ENCODE results near the gene KIR3DL2. TPM values are rescaled to one million over a fixed set of nuclear protein-coding genes. Genes with fewer than 3 reads are reported as not detected.
A peak's percentile ranks its signal among the peaks of the same experiment; 100 is the strongest.
"Not testable (repeated sequence)": the region's sequence is repeated elsewhere in the genome, so short reads cannot be mapped to it uniquely, and the experiment has no call there.

The KIR3DL2 gene
- total RNA-seq, 1 experiment from 2014 or later, result not detected

GRCh38 chr19:54899646-54900045 lies 49.4 kb downstream of the KIR3DL2 start:
- H3K27me3 ChIP-seq, H3K36me3 ChIP-seq, H3K9me3 ChIP-seq, H3K4me3 ChIP-seq, DNase-seq: not testable (repeated sequence)

- DNase-seq, result peak; percentile 61
- H3K4me3 ChIP-seq, H3K27me3 ChIP-seq, H3K36me3 ChIP-seq, H3K9me3 ChIP-seq: not testable (repeated sequence)
Observed at GRCh38 chr19:54901153-54901552, 50.9 kb downstream of the KIR3DL2 start.

- Histone ChIP-seq H3K9me3 (no peaks in the 10 kb centered on the region), H3K36me3 (no peaks in the 10 kb centered on the region), H3K4me3 (no peak overlapping the region), H3K27me3 (no peaks in the 10 kb centered on the region)
- DNase-seq, result no peak
Observed at GRCh38 chr19:54902061-54902460, 51.8 kb downstream of the KIR3DL2 start.

GRCh38 chr19:54903303-54903702 lies 53.1 kb downstream of the KIR3DL2 start:
- H3K27me3 ChIP-seq, result no peaks in the 10 kb centered on the region
- no peak for DNase-seq
- no peaks in the 10 kb centered on the region for H3K36me3 ChIP-seq
- H3K9me3 ChIP-seq, result no peaks in the 10 kb centered on the region
- no peak overlapping the region for H3K4me3 ChIP-seq

GRCh38 chr19:54904261-54904660 lies 54.0 kb downstream of the KIR3DL2 start:
- not testable (repeated sequence) for H3K27me3 ChIP-seq, H3K36me3 ChIP-seq, H3K4me3 ChIP-seq, H3K9me3 ChIP-seq, DNase-seq

- no peaks in the 10 kb centered on the region for H3K27me3 ChIP-seq
- H3K36me3 ChIP-seq, result no peaks in the 10 kb centered on the region
- no peaks in the 10 kb centered on the region for H3K9me3 ChIP-seq
- no peak for DNase-seq
- no peak overlapping the region for H3K4me3 ChIP-seq
Observed at GRCh38 chr19:54905421-54905802, 55.2 kb downstream of the KIR3DL2 start.

GRCh38 chr19:54905803-54906511 lies 55.7 kb downstream of the KIR3DL2 start, which contains the start of gene NCR1:
Gene NCR1 (plus strand): TSS chr19:54906148. CDS start chr19:54906188, 40 bp downstream.
- Histone ChIP-seq H3K27me3 (no peaks in the 10 kb centered on the region), H3K36me3 (no peaks in the 10 kb centered on the region), H3K4me3 (no peak within 1 kb of the TSS), H3K9me3 (no peaks in the 10 kb centered on the region)
- no peak for DNase-seq

GRCh38 chr19:54906819-54907218 lies 56.6 kb downstream of the KIR3DL2 start:
- Histone ChIP-seq H3K4me3 (no peak overlapping the region), H3K27me3 (no peaks in the 10 kb centered on the region), H3K36me3 (no peaks in the 10 kb centered on the region), H3K9me3 (no peaks in the 10 kb centered on the region)
- no peak for DNase-seq

GRCh38 chr19:54907899-54908298 lies 57.7 kb downstream of the KIR3DL2 start:
- not testable (repeated sequence) for H3K9me3 ChIP-seq, H3K27me3 ChIP-seq, H3K36me3 ChIP-seq, H3K4me3 ChIP-seq, DNase-seq

Other genes starting within 250 kb of the KIR3DL2 start
- not detected in 2 replicates for gene LILRB1, start 220.0 kb upstream of the KIR3DL2 start, total RNA-seq (2014; rRNA removed; shearing (Covaris generic); ENCODE audit: low replicate concordance)
- gene LILRB4, start 187.5 kb upstream of the KIR3DL2 start, total RNA-seq (2014; rRNA removed; shearing (Covaris generic); ENCODE audit: low replicate concordance), result not detected in 2 replicates
- gene KIR3DL3, start 126.0 kb upstream of the KIR3DL2 start, total RNA-seq (2014; rRNA removed; shearing (Covaris generic); ENCODE audit: low replicate concordance), result not detected in 2 replicates
- not detected in 2 replicates for gene KIR2DL3, start 111.9 kb upstream of the KIR3DL2 start, total RNA-seq (2014; rRNA removed; shearing (Covaris generic); ENCODE audit: low replicate concordance)
- gene KIR2DL1, start 80.7 kb upstream of the KIR3DL2 start, total RNA-seq (2014; rRNA removed; shearing (Covaris generic); ENCODE audit: low replicate concordance), result not detected in 2 replicates
- gene KIR2DL4, start 46.8 kb upstream of the KIR3DL2 start, total RNA-seq (2014; rRNA removed; shearing (Covaris generic); ENCODE audit: low replicate concordance), result not detected in 2 replicates
- gene KIR3DL1, start 34.0 kb upstream of the KIR3DL2 start, total RNA-seq (2014; rRNA removed; shearing (Covaris generic); ENCODE audit: low replicate concordance), result not detected in 2 replicates
- gene KIR2DS4, start 17.8 kb upstream of the KIR3DL2 start, total RNA-seq (2014; rRNA removed; shearing (Covaris generic); ENCODE audit: low replicate concordance), result not detected in 2 replicates
- 0.95 TPM in 1 of 2 replicates, not detected in the other for gene FCAR, start 23.8 kb downstream of the KIR3DL2 start, total RNA-seq (2014; rRNA removed; shearing (Covaris generic); ENCODE audit: low replicate concordance)
- not detected in 2 replicates for gene NCR1, start 55.7 kb downstream of the KIR3DL2 start, total RNA-seq (2014; rRNA removed; shearing (Covaris generic); ENCODE audit: low replicate concordance)
- not detected in 2 replicates for gene NLRP7, start 97.1 kb downstream of the KIR3DL2 start, total RNA-seq (2014; rRNA removed; shearing (Covaris generic); ENCODE audit: low replicate concordance)
- gene NLRP2, start 115.9 kb downstream of the KIR3DL2 start, total RNA-seq (2014; rRNA removed; shearing (Covaris generic); ENCODE audit: low replicate concordance), result not detected in 2 replicates
- gene GP6, start 187.8 kb downstream of the KIR3DL2 start, total RNA-seq (2014; rRNA removed; shearing (Covaris generic); ENCODE audit: low replicate concordance), result not detected in 2 replicates
- 17.9 and 23.8 TPM in 2 replicates for gene RDH13, start 212.7 kb downstream of the KIR3DL2 start, total RNA-seq (2014; rRNA removed; shearing (Covaris generic); ENCODE audit: low replicate concordance)
- 1.1 TPM in 1 of 2 replicates, not detected in the other for gene EPS8L1, start 225.4 kb downstream of the KIR3DL2 start, total RNA-seq (2014; rRNA removed; shearing (Covaris generic); ENCODE audit: low replicate concordance)

Measured in MG63 (cell line).